Measurements from ENCODE around the gene FBRS.
"Not testable (repeated sequence)": the region's sequence is repeated elsewhere in the genome, so short reads cannot be mapped to it uniquely, and the experiment has no call there.

FBRS gene

GRCh38 chr16:30657866-30658730 is at the start of gene FBRS:
Gene FBRS, plus strand, starts transcription at chr16:30658431. Its CDS starts 1,088 bp downstream, at chr16:30659519.
- DNase-seq (ENCODE audit: low read depth) = peak; percentile 100

DNA sequence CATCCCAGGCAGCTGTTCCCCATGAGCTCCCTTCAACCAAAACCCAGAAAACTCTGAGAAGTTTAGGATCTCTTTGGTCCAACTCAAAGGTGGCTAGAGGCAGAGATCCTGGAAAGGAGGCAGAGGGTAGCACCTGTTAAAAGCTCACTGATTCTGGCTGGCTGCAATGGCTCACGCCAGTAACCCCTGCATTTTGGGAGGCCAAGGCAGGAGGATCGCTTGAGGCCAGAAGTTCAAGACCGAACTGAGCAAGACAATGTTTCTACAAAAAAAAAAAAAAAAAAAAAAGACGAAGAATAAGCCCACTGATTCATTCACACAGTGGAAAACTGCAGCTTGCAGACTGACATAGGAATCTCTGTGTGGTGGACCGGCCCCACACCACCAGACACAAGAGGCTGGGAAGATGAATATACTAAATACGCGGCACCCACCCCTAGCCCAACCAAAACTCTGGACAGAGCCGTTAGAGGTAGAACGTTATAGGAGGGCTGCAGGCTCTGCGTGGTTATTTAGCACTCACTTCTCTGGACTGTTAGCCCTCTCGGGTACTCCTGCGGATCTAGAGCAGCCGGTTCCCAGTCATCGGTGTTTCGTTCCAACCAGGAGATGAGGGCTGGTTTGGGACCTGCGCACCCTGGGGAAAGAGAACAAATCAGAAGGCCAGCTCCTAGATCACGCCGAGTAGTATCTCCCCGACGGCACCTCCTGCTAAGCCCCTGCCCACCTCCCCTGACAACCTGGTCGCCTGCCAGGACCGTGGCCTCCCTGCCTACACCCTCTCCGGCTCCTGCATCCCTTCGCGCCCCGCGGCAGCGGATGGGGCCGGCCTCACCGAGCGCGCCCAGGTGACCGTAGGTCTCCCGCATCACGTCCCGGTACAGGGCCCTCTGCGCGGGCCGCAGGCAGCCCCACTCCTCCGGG is 49.0 kb upstream of the FBRS start:
- DNase-seq (ENCODE audit: low read depth) = no peak

DNA sequence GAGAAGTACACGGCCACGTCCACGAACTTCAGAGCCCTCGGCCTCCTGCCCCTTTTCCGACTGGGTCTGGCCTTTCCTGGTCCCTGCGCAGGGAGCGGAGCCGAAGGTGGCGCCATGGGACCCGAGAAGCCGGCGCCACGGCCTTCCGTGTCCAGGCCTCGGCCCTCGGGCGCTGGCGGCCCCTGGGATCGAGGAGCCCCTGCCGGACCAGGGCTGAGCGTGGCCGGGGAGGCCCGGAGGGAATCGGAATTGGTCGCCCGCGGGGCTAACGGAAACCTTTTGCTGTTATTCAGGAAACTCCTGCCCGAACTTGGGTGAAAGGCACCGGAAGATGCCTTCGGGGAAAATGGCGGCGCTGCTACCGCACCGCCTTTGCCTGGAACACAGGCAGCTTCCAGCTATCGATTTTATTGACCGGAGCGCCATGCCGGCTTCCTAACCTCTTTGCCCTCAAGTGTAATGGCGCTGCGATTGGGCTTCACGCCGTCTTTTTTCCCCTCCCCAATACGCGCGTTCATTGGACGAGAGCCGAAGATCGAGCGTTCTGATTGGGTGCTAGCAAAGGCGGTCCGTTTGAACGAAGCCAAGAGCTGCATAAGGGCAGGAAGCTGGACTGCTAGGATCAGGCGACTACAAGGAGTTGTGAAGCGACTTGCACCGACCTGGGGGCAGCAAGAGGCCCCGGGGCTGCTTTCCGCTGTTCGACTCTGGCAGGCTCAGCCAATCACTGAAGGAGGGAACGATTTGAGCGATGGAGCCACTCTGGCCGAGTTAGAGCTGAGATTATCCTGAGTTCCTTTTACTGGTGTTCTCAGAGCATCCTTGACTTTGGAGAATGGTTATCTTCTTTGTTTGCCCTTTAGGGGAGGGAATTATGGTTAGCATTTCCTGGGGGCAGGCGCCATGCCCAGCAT is 48.0 kb upstream of the FBRS start, which contains the start of gene ZNF689:
ZNF689 (minus strand) TSS at position 464 of the 914 bp plus-strand sequence; CDS start at position 116, 348 bp downstream.
- peak; percentile 94 for DNase-seq (ENCODE audit: low read depth)

DNA sequence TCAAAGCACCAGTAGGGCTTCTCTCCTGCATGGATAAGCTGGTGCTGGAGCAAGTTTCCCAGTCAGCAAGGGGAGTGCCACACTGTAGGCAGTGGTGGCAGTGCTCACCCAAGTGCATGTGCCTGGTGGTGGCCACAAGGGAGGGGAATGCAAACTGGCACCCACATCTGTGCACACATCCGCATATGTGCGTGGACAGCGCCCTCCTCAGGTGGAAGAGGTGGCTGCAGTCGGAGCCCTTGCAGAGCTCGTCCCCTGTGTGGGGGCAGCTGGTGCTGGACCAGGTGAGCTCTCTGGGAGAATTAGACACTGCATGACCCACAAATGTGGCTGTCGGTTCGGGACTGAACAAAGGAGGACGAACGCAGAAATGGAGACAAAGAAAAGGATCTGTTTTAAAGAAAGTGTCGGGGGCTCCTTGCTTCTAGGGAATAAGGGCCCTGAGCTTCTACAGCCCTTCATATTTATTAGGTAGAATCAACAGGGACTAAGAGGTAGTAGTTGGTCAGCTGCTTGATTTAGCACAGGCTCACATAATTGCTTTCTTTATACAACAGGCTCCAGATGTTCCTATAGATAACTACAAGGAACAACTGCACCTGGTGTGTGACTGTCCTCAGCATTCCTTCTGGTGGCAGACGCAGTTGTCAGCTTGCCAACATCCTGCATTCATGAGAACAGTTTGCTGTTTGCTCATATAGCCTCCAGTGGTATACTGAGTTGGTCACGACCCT is 42.7 kb upstream of the FBRS start:
- peak; percentile 58 for DNase-seq (ENCODE audit: low read depth)

GRCh38 chr16:30619202-30619601 is 39.0 kb upstream of the FBRS start:
- DNase-seq (ENCODE audit: low read depth) = no peak

DNA sequence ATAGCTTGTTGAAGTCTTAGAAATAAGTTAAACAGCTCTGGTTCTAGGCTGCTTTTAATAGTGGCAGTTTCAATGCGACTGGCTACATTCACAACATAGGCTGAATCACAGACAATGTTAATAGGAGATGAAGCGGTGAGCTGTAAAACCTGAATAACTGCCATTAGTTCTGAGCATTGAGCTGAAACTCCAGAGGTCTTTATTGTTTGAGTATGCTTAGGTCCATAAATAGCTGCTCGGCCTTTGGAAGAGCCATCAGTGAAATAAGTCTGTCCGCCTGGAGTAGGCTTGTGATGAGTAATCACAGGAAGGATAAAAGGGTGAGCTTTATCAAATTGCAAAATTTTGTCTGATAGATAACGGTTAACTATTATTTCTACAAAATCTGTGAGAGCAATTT is 38.6 kb upstream of the FBRS start:
- no peak for DNase-seq (ENCODE audit: low read depth)

DNA sequence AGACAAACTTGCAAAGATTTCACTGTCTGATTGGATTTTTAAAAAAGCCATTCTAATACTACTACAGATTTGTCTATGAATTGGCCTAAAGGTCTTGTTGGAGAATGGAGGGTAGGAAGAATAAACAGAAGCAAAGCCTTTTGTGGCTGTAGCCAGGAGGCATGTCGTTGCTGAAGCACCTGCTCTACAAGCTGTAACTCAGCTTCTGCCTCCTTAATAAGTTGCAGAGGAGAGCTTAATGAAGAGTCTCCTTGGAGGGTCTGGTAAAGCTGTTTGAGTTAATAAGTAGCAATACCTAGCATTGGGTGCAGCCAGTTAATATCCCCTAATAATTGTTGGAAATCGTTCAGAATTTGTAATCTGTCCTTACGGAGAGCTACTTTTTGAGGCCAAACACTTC is 38.1 kb upstream of the FBRS start:
- DNase-seq (ENCODE audit: low read depth) = no peak

GRCh38 chr16:30621765-30622164 is 36.5 kb upstream of the FBRS start:
- DNase-seq (ENCODE audit: low read depth) = no peak

DNA sequence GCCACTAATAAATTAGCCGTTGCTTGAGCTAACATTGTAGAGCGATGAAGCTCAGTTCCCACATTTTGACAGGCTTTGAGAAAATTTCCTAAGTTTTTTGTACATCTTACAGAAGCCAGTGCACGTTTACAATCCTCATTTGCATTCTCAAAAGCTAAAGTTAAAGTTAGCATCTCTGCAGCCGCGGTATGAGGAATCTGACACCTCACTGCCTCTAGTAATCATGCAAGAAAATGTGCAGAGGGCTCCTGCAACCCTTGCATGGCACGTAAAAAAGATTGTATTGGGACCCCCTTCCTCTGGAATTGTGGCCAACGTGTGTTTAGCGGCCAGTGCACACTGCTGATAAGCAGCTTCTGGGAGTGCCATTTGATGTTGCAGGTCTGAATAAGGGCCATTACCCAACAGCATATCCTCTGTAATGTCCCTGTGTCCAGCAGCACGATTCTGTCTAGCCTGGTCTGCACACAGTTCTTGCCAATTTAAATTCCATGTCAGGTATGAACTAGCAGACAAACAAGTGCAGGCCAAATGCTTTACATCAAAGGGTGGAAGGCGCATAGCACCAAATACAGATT is 35.7 kb upstream of the FBRS start:
- no peak for DNase-seq (ENCODE audit: low read depth)

GRCh38 chr16:30623536-30624283 is 34.5 kb upstream of the FBRS start:
- no peak for DNase-seq (ENCODE audit: low read depth)

DNA sequence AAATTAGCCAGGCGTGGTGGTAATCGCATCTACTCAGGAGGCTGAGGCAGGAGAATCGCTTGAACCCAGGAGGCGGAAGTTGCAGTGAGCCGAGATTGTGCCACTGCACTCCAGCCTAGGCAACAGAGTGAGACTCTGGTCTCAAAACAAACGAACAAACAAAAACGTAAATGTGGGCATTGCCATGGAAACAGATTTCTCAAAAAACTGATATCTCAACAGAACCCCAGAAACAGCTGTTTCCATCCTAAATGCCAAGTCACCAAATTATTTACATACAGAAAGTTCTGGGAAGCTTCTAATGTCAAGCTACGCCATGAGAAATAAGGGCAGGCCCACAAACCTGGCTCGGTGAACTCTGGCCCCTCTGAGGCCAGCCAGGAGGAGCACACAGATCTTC is 32.0 kb upstream of the FBRS start:
- DNase-seq (ENCODE audit: low read depth) = no peak

DNA sequence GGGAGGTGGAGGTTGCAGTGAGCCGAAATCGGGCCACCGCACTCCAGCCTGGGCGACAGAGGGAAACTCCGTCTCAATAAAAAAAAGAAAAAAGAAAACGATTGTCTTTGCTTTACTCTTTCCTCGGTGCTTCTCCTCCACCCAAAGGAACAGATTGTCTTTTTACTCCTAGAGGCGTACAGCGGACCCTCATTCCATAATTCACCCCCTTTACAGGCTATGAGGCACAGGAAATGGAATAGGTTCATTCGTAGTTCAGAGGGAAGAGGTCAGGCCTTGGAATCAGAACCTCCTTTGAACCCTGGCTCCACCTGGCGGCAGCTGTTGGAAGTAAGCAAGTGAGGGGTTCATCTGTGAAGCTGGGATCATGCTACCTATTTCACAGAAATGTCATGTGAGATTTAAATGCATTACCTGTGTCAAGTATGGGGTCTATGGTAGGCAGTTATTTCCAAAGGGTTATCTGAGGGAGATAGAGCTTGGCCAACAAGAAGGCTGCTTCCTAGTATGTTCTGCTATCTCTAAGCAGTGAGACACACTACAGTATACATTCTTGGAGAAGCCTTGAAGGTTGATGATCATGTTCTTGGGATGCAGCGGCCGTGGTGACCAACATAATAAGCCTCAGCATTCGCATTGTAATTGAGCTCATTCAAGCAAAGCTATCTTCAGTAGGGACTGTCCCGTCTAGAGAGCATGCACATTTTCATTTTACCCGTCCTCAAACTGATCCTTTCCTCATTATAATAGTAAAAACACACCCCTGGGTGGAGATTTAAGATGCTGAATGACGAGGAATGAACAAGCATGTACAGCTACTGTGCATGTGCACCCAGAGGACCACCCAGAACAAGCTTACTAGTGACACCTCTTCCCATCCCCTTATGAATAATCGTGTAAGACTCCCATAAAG is 29.3 kb upstream of the FBRS start:
- peak; percentile 84 for DNase-seq (ENCODE audit: low read depth)

DNA sequence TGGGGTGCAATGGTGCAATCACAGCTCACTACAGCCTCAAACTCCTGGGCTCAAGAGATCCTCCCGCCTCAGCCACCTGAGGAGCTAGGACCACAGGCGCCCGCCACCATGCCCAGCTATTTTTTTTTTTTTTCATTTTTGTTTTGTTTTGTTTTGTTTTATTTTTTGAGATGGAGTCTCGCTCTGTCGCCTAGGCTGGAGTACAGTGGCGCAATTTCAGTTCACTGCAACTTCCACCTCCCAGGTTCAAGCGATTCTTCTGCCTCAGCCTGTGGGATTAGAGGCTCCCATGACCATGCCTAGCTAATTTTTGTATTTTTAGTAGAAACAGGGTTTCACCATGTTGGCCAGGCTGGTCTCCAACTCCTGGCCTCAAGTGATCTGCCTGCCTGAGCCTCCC is 25.8 kb upstream of the FBRS start:
- DNase-seq (ENCODE audit: low read depth) = not testable (repeated sequence)

GRCh38 chr16:30633526-30633925 is 24.7 kb upstream of the FBRS start:
- no peak for DNase-seq (ENCODE audit: low read depth)

- DNase-seq (ENCODE audit: low read depth) = no peak
Observed at GRCh38 chr16:30636599-30636998, 21.6 kb upstream of the FBRS start.

DNA sequence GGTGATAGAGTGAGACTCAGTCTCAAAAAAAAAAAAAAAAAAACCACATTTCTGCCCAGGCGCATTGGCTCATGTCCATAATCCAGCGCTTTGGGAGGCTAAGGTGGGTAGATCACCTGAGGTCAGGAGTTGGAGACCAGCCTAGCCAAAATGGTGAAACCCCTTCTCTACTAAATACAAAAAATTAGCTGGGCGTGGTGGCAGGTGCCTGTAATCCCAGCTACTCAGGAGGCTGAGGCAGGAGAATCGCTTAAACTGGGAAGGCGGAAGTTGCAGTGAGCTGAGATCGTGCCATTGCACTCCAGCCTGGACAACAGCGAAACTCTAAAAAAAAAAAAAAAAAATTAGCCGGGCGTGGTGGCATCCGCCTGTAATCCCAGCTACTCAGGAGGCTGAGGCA is 21.1 kb upstream of the FBRS start:
- not testable (repeated sequence) for DNase-seq (ENCODE audit: low read depth)

GRCh38 chr16:30637944-30638343 is 20.3 kb upstream of the FBRS start:
- no peak for DNase-seq (ENCODE audit: low read depth)

DNA sequence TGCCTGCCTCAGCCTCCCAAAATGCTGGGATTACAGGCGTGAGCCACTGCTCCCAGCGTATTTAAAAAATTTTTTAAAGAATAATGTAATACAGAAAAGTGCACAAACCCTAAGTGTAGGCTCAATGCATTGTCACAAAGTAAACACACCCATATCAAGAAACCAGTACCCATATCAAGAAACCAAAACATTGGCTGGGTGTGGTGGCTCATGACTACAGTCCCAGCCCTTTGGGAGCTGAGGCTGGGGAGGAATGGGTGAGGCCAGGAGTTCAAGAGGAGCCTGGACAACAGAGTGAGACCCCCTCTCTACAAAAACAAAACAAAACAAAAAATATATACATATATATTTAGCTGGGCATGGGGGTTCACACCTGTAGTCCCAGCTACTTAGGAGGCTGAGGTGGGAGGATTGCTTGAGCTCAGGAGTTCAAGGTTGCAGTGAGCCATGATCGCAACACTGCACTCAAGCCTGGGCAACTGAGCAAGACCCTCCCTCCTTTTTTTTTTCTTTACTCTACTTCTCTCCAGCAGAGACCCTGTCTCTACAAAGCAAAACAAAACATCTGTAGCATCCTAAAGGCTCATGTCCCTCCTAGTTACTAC is 16.8 kb upstream of the FBRS start:
- DNase-seq (ENCODE audit: low read depth) = no peak
